Breast epithelium (tissue), 3 donors: ENCODE results near the gene TFF2.

Experiments used
- CTCF ChIP-seq, 3 donors: fragments of 450-650 bp; IDR thresholded peaks; one replicate each; pipeline ENCODE4 v1.5.1; 2016 to 2017; ENCODE audit warnings: antibody characterized with exemption in 3 of 3, mild to moderate bottlenecking in 3 of 3, moderate library complexity in 3 of 3
- POLR2A ChIP-seq: fragments of 450-650 bp; IDR thresholded peaks from one replicate; pipeline ENCODE4 v1.6.1; 2016; ENCODE audit warnings: antibody characterized with exemption, mild to moderate bottlenecking, moderate library complexity

DNA sequence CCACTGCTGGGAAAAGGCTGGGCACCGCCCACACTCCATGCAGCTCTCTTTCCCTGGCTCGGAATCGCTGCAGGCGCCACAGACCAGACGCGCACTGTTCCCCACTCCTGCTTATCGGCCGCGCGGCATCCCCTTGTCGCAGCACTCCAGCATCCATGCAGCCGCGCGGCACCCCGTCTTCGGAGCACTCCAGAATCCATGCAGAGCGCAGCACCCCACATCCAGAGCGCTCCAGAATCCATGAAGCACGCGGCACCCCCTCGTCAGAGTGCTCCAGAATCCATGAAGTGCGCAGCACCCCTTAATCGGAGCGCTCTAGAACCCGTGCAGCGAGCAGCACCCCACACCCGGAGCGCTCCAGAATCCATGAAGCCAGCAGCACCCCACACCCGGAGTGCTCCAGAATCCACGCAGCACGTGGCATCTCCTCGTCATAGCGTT, 45.1 kb downstream of the TFF2 start:
- TF ChIP-seq CTCF (IDR thresholded peaks at IDR 0.05) (no peak), POLR2A (no peak)
